ENCODE measurements around the gene ZNF837.
"Not testable (repeated sequence)": the region's sequence is repeated elsewhere in the genome, so short reads cannot be mapped to it uniquely, and the experiment has no call there.

The ZNF837 gene

DNA sequence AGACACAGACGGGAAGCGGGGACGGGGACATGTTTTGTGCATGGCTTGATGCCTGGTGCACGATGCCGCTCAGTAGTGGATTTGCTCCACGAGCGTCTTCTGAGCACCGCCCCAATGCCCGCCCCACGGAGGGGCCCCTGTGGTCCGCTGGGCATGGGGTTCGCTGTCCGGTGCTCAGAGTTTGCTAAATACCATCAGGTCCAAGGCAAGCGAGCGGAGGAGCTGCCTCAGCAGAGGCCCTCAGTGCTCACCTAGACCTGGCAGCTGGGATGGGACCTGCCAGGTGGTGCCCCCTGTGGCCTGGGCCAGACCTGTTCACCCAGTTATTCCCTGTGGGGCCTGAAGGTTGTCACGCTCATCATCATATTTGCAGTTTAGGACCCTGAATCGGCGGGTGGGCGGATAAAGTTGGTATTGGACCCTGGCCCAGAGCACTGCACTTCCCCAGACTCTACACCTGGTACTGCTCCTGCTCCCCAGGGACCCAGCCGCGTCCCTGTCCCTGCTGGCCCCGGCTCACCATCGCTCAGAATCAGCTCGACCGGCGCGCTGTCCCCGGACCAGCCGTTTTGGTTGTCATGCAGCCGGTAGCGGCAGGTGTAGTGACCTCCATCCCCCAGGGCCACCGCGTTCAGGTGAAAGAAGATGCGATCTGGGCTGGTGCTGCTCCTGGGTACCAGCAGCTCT, 29.8 kb downstream of the ZNF837 start:
- DNase-seq (ENCODE audit: low spot score) = no peak

DNA sequence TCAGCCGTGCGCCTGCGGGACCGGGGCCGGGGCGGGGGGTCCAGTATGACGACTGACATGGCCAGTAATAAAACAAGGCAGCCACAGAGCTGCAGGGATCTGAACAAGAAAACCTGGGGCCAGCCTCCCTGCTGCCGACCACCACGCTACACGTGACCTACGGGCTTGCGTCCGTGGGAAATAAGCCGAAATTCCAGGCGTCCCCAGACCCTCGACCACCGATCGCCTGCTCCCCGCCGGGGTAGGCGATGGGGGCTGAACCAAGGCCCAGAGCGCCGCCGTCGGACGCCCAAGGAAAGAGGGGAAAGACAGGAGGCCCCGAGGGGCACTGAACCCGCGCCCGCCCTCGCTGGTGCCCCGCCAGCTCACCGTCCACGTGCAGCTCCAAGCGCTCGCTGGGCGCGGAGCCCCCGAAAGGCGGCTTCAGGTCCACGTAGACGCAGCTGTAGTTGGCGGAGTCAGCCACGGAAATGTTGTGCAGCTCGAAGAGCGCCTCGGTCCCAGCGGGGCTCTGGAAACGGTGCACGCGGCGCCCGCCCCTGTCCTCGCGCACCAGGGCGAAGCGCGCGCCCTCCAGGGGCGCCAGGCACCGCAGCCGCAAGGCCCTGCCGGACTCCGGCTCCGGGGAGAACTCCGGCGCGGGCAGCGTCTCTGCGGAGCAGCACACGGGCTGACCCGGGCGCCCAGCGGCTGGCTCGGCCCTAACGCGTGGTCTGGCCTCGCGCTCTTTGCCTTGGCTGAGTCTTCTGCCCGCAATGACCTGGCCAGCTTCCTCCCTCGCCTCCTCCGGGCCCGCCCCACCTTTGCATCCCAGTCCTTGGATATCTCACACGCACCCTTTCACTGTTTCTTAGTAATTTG, 30.6 kb downstream of the ZNF837 start:
- DNase-seq (ENCODE audit: low spot score) = no peak

DNA sequence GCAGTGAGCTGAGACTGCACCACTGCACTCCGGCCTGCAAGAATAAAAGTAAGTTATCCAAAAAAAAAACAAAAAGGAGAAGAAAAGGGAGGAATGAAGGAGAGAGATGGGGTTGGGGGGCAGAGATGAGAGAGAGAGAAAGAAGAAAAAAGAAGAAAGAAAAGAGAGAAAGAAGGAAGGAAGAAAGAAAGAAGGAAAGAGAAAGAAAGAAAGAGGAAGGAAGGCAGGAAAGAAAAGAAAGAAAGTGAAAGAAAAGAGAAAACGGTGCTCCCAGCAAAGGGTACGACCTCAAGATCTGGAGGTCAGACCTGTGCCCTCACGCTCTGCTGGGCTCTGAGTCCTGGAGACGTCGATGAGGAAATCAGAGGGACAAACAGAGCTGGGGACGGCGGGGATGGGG, 31.2 kb downstream of the ZNF837 start:
- no peak for DNase-seq (ENCODE audit: low spot score)

DNA sequence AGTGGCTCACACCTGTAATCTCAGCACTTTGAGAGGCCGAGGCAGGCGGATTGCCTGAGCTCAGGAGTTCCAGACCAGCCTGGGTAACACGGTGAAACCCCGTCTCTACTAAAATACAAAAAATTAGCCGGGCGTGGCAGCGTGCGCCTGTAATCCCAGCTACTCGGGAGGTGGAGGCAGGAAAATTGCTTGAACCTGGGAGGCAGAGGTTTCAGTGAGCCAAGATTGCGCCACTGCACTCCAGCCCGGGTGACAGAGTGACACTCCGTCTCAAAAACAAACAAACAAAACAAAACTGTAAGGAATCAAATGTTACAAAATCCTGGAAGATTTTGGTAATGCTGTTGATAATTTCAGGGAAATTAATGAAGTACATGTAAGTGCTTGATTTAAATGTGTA, 32.8 kb downstream of the ZNF837 start:
- not testable (repeated sequence) for DNase-seq (ENCODE audit: low spot score)

DNA sequence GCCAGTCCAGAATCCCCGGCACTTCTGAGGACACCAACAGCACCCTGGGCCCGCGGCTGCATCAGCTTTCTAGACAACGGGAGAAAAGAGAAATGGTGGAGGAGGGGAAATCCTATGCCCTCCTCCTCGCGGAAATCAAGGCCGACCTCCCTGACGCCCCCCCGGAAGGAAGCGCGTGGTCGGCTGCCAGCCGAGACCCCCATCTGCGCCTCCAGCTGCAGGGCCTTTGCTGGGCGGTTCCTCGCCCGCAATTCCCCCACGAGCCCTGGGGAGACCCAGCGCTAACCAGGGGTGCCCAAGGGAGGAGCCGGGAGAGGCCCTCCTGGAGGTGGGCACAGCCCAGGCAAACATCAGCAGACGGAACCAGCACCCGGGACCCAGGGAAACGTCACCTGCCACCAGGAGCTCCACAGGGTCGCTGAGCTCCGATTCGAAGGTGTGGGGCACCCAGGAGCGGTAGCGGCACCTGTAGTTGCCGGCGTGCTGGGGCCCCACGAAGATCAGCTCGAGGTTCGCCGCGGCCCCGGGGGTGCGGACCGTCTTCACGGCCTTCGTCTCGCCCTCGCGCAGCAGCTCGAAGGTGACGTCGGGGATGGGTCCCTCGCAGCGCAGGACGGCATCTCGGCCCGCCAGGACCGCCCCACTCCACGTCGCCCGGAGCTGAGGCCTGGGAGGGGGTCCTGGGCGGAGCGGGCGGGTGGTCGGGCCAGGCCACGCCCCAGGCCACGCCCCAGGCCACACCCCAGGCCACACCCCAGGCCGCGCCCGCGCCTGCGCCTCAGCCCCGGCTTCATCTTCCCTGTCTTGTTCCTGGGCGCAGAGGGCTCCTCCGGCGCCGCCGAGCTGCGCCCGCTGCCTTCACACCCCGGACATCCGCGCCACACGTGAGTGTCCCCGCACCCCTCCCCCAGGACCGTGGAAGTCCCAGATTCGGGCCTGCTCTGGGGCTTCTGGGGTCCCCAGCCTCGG, 33.6 kb downstream of the ZNF837 start:
- peak; percentile 98 for DNase-seq (ENCODE audit: low spot score)

DNA sequence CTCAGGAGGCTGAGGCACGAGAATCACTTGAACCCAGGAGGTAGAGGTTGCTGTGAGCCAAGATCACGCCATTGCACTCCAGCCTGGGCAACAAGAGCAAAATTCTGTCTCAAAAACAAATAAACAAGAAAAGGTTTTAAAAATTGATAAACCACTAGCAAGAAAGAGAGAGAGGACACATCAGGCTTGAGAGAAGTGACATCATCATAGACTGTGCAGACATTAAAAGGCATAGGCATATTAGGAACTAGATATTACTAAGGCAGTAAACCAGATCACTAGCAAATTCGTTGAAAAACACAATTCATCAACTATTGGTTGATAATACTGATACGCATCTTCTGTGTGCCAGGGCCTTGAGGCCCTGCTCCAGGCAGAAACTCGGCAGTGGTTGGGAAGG, 35.3 kb downstream of the ZNF837 start:
- no peak for DNase-seq (ENCODE audit: low spot score)

DNA sequence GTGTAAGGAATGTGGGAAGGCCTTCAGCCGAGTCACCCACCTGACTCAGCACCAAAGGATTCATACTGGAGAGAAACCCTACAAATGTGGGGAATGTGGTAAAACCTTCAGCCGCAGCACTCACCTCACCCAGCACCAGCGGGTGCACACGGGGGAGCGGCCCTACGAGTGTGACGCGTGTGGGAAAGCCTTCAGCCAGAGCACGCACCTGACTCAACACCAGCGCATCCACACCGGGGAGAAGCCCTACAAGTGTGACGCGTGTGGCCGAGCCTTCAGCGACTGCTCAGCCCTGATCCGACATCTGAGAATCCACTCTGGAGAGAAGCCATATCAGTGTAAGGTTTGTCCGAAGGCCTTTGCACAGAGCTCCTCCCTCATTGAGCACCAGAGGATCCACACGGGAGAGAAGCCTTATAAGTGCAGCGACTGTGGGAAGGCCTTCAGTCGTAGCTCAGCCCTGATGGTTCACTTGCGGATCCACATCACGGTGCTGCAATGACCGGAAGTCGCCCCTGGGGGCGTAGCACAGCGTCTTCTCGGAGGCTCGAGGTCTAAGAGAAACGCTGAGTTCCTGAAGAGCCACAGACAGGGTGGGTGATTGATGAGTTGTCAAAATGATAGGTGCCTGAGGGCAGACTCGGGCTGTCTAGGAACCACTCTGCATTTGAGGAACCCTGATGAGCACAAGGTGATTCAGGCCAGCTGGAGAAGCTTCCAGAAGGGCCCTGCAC, 41.8 kb downstream of the ZNF837 start:
- DNase-seq (ENCODE audit: low spot score) = no peak

DNA sequence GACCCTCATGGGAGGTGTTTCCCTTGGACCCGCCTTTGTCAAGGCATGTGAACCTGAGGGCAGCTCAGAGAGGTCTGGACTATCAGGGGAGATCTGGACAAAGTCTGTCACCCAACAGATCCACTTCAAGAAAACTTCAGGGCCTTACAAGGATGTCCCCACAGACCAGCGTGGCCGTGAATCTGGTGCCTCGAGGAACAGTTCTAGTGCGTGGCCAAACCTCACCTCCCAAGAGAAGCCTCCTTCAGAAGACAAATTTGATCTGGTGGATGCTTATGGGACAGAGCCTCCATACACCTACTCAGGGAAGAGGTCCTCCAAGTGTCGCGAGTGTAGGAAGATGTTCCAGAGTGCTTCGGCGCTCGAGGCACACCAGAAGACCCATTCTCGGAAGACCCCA, 42.5 kb downstream of the ZNF837 start:
- no peak for DNase-seq (ENCODE audit: low spot score)

DNA sequence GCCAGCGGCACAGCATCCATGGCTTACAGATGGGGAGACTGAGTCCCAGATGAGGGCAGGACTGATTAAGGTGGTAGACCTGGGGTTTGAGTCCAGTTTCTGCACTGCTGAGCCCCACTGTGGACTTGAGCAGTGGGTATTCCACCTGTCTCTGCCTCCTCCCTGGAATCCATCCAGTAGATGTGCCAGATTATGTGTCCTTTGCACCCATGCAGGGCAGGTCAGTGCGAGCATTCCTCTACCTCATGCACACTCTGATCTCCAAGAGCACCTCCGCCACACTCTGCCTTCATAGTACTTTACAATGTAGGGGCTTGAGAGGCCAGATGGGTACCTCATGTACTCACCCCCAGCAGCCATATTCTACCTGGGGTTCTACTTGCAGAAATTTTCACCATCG, 44.0 kb downstream of the ZNF837 start:
- no peak for DNase-seq (ENCODE audit: low spot score)

DNA sequence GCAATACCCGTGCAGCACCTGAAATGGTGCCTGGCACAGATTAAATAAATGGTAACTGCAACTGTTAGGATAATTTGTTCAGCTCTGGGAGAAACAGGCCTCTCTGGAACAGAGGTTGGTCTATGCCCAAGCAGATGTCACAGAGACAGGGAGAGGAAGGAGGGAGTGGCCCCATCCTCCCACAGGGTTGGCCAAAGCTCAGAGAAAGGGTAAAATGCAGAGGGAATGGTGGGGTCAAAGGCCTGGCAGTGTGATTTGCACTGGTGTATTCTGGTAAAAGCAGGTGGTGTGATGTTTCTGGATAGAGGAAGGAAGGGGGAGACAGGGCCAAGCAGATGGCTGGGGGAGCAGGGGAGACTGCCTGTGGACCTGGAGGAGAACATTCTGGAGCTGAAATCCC, 44.6 kb downstream of the ZNF837 start:
- DNase-seq (ENCODE audit: low spot score) = no peak

DNA sequence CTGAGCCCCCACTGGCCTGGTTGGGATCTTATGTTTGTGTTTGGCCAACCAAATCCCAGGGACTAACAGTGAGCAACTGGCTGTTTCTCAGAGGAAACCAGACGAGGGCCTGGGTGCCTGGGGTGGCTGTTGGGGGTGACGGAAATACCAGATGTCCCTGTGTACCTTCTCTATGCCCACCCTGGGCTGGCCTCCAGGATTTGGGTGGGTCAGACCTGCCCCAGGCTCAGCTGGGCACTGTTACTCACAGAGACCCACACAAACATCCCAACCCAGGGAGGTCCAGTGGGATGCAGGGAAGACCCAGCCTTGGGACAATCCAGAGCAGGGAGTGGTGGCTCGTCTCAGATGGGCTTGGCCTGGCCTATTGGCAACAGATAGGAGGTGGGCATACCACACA, 45.2 kb downstream of the ZNF837 start:
- DNase-seq (ENCODE audit: low spot score) = no peak

DNA sequence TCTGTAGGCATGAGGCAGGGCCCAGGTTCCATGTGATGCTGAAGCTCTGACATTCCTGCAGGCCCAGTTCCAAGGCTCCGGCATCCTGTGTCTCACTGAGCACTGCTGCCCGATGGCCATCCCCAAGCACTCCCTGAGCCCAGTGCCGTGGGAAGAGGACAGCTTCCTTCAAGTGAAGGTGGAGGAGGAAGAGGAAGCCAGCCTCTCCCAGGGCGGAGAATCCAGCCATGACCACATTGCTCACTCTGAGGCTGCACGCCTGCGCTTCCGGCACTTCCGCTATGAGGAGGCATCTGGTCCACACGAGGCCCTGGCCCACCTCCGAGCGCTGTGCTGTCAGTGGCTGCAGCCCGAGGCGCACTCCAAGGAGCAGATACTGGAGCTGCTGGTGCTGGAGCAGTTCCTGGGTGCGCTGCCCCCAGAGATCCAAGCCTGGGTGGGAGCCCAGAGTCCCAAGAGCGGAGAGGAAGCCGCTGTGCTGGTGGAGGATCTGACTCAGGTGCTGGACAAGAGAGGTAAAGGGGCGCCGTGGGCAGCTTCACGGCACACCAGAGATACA, 46.1 kb downstream of the ZNF837 start:
- DNase-seq (ENCODE audit: low spot score) = no peak

DNA sequence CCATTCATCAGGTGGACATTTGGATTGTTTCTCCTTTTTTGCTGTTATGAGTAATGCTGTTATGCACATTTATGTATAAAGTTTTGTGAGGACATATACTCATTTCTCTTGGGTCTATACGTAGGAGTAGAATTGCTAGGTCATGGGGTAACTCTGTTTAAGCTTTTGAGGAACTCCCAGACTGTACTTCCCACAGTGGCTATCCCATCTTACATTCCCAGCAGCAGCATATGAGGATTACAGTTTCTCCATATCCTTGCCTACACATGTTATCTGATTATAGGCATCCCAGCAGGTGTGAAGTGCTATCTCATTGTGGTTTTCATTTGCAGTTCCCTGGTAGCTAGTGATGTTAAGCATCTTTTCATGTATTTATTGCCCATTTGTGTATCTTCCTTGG, 48.1 kb downstream of the ZNF837 start:
- DNase-seq (ENCODE audit: low spot score) = no peak

DNA sequence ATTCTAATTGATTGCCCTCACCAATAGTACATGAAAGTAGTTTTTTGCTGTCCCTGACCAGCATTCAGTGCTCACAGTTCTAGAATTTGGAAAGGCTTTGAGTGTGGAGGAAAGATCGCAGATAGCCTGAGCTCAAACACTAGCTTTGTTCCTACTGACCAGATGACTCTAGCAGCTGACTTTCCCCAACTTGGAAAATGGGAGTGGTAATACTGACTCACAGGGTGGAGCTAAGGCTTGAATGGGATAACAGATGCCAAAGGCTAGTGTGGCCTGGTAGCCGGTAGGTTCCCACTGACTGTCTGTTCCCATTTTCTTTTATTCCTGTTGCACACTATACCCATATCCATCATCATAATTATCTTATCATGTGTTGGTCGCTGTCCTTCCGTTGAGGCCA, 50.4 kb downstream of the ZNF837 start:
- DNase-seq (ENCODE audit: low spot score) = peak; percentile 91

DNA sequence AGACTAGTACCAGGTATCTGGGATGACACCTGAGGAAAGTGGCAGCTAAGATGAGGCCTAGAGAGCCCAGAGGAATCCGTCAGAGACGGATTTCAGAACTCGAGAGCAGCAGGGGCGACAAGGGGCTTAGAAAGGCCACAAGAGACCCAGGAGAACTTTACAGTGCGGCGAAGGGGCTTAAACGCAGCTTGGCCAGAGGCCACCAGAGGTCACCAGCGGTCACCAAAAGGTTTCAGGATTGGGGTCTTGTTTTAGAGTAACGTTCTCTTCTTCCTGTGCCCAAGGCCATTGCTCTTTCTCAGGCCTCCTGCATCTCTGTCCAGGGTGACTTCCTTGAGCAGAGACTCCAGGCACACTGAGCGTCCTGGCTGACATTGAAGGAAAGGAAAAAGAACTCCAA, 51.8 kb downstream of the ZNF837 start:
- DNase-seq (ENCODE audit: low spot score) = no peak

DNA sequence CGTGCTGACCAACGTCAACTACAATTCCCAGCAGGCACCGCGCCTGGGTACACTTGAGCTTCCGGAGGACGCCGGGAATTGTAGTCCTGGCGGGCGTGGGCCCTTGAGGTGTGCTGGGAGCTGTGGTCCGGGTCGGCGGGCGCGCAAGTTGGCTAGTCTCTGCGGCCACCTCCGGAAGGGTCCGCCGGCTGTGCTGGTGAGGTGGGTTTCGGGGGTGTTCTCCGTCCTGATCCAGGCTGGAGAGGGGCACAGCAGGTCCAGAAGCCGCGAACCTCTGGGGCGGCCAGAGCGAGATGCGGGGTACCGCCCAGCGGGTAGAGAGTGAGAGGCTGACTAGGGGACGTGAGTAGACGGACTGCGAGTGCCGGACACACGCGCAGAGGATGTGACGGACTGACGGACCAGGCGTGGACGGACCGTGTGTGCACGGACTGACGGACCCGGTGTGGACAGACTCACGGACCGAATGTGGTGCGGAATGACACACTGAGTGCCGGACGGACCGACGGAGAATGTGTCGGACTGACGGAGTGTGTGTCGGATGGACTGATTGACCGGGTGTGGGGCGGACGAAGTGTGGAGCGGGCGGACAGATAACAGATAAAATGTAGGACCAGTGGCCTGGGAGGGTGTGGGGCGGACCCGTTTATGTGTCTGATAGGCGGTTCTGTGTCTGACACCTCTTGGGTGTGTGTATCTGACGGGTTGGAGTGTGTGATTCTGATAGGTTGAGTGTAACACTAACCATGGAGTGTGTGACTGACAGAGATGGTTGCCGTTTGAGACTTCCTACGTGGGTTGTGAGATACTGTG, 53.7 kb downstream of the ZNF837 start, which contains the start of gene ZSCAN22:
TSS of gene ZSCAN22 (plus strand) at position 81 of the 813 bp plus-strand sequence. CDS start 7,809 bp downstream, outside the sequence.
- peak; percentile 96 for DNase-seq (ENCODE audit: low spot score)

DNA sequence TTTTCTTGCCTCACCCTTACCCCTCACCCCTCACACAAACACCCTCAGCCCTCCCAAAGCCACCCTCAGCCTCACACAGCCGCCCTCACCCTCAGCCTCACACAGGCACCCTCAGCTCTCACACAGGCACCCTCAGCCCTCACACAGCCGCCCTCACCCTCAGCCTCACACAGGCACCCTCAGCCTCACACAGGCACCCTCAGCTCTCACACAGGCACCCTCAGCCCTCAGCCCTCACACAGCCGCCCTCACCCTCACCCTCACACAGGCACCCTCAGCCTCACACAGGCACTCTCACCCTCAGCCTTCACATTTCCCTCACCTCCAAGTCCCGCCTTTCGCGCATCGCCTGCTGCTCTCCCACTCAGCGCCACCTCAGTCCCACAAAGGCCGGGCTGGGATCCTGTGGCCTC, 54.3 kb downstream of the ZNF837 start:
- no peak for DNase-seq (ENCODE audit: low spot score)

DNA sequence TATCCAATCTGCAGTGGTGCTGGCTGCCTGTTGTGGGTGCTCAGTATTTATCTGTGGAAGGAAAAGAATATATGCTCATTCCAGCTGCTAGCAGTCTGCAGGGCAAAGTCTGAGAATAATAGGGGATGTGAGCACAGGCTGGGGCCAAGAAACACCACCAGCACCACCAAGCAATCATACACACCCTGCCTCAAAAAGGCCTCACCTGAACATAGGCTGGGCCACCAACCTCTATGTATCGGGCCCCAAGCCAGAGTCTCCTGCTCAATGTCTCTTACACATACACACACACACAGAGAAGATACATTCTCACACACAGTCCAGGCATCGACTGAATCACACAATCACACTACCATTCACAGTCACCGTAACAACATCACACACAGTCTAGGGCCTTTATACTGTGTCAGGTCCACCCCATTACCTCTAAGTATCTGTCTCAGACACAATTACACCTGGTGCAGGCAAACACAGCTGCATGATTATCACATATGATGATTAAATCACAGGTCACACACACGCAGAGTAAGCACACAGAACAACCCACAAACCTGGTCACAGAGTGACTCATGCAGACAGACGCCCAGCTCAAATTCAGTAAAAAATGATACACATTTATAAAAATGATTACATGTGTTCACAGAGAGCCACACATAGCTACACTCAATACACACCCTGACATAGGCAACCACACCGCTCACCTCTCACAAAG, 55.4 kb downstream of the ZNF837 start:
- no peak for DNase-seq (ENCODE audit: low spot score)

DNA sequence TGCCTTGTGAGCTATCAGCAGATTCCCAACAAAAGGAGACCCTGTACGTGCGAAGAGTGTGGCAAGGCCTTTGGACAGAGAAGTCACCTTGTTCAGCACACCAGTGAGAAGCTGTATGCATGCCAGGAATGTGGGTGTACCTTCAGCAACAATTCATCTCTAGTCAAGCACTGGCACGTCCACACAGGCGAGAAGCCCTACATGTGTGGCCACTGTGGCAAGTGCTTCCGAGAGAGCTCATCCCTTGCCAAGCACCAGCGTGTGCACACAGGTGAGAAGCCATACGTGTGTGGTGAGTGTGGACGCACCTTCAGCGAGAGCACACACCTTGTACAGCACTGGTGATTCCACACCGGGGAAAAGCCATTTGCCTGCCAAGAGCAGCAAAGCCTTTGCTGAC, 61.6 kb downstream of the ZNF837 start:
- no peak for DNase-seq (ENCODE audit: low spot score)

DNA sequence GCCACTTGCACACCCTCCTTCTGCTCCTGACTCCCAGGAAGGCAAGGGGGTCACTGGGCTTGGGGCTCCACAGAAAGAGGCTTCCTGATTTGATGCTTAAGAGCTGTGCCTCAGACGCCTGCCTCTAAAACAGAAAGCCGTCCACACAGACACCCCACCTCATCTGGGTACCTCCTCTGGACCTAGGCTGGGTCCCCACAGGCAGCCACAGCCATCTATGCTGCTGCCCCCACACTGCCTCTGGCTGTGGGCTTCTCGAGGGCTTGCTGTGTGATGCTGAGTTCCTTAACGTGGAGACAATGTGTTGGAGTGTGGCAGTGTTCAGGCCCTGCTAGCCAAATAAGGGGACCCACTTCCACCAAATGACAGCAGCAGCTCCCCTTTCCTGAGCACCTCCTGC, 62.5 kb downstream of the ZNF837 start:
- no peak for DNase-seq (ENCODE audit: low spot score)

Data from AG20443 (cell line).